BJ (cell line): ENCODE results near the gene ERCC5. TPM values are rescaled to one million over a fixed set of nuclear protein-coding genes. Genes with fewer than 3 reads are reported as not detected.

Source experiments
- CTCF ChIA-PET: fragments of 350-600 bp; formaldehyde crosslinking; extraction: SDS; loops from one replicate; lab custom pipeline; 2021; ENCODE audit warnings: antibody characterized with exemption, inconsistent platforms; lab: Yijun Ruan, JAX
- POLR2A ChIA-PET: fragments of 300-600 bp; sonication (Branson Sonifier 250); formaldehyde crosslinking; extraction: SDS; loops from one replicate; lab custom pipeline; 2021; ENCODE audit warnings: antibody characterized with exemption; lab: Charles Lee
- DNase-seq: peaks from one replicate; pipeline ENCODE4 v3.0.0-alpha.2; 2011; ENCODE audit warnings: low read depth
- H3K27me3 ChIP-seq: 2 replicates; pipeline ENCODE4 v1.6.0; 2011; ENCODE audit warnings: low read length; ENCODE audit not compliant: control insufficient read depth, insufficient read depth
- H3K36me3 ChIP-seq: 2 replicates; pipeline ENCODE4 v1.5.1; 2011; ENCODE audit warnings: low read length; ENCODE audit not compliant: control insufficient read depth, insufficient read depth
- H3K4me3 ChIP-seq: 2 replicates; pipeline ENCODE4 v1.5.1; 2011; ENCODE audit warnings: low read depth, mild to moderate bottlenecking, control low read depth, low read length
- polyA plus RNA-seq: library from polyadenylated mRNA; depleted of rRNA; stranded (reverse); fragments of >200 nt; gene quantifications from 2 replicates; pipeline ENCODE4 v1.2.3, GENCODE V29; 2011
- TF ChIP-seq, protein P1 (sequence below): IDR thresholded peaks from 2 replicates; pipeline ENCODE4 v1.5.1; 2011; ENCODE audit warnings: low read depth, mild to moderate bottlenecking, control low read depth, inconsistent platforms, low read length, moderate library complexity; ENCODE audit not compliant: insufficient read depth

ERCC5 gene
- polyA plus RNA-seq, 1 experiment = 21.7 TPM

GRCh38 chr13:102825400-102825799 is 20.4 kb upstream of the ERCC5 start:
- ChIA-PET POLR2A (no interaction called here), CTCF (interaction anchor here (0.9 to 1.6 kb wide), 3 partner anchors 10 to 100 kb away, joined by 3 read pairs; no protein-coding TSS in a partner anchor)
- no peak for DNase-seq
- Histone ChIP-seq H3K4me3 (no peak overlapping the region), H3K36me3 (peaks cover 2% of the 10 kb centered on the region), H3K27me3 (no peaks in the 10 kb centered on the region)
- TF ChIP-seq, protein P1, sequence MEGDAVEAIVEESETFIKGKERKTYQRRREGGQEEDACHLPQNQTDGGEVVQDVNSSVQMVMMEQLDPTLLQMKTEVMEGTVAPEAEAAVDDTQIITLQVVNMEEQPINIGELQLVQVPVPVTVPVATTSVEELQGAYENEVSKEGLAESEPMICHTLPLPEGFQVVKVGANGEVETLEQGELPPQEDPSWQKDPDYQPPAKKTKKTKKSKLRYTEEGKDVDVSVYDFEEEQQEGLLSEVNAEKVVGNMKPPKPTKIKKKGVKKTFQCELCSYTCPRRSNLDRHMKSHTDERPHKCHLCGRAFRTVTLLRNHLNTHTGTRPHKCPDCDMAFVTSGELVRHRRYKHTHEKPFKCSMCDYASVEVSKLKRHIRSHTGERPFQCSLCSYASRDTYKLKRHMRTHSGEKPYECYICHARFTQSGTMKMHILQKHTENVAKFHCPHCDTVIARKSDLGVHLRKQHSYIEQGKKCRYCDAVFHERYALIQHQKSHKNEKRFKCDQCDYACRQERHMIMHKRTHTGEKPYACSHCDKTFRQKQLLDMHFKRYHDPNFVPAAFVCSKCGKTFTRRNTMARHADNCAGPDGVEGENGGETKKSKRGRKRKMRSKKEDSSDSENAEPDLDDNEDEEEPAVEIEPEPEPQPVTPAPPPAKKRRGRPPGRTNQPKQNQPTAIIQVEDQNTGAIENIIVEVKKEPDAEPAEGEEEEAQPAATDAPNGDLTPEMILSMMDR = no peak

GRCh38 chr13:102825921-102826706 is 19.7 kb upstream of the ERCC5 start:
- Histone ChIP-seq H3K27me3 (no peaks in the 10 kb centered on the region), H3K4me3 (peak overlapping the region; percentile 30; the same call in 1 of the 2 replicates), H3K36me3 (peaks cover 4% of the 10 kb centered on the region)
- POLR2A ChIA-PET = no interaction called here
- TF ChIP-seq, protein P1 = no peak
- peak; percentile 83 for DNase-seq
- CTCF ChIA-PET = interaction anchor here (0.9 to 1.3 kb wide), 3 partner anchors 11 to 101 kb away, joined by 3 read pairs; no protein-coding TSS in a partner anchor

- Histone ChIP-seq H3K27me3 (no peaks in the 10 kb centered on the region), H3K36me3 (peaks cover 2% of the 10 kb centered on the region; the same call in 1 of the 2 replicates), H3K4me3 (no peak overlapping the region)
- TF ChIP-seq, protein P1 = no peak
- DNase-seq = no peak
- ChIA-PET CTCF (interaction anchor here (1.3 kb wide), 1 partner anchor 239 kb away, joined by 4 read pairs; no protein-coding TSS in a partner anchor), POLR2A (no interaction called here)
Observed at GRCh38 chr13:102830646-102831045, 15.2 kb upstream of the ERCC5 start.

DNA sequence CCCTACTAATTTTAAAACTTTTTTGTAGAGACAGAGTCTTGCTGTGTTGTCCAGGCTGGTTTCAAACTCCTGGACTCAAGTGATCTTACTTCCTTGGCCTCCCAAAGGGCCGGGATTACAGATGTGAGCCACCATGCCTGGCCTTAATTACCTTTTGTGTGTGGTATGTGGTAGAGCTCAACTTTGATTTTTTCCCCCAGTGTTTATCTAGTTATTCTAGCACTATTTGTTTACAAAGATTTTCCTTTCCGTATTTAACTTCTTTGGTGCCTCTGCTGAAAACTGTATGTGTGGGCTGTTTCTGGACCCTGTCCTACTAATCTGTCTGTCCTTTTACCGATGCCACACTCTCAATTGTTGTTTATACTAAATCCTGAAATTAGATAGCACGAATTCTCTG is 9.4 kb upstream of the ERCC5 start:
- Histone ChIP-seq H3K36me3 (no peaks in the 10 kb centered on the region; the same call in 1 of the 2 replicates), H3K27me3 (no peaks in the 10 kb centered on the region), H3K4me3 (no peak overlapping the region)
- ChIA-PET POLR2A (no interaction called here), CTCF (no interaction called here)
- TF ChIP-seq, protein P1 = no peak
- no peak for DNase-seq

DNA sequence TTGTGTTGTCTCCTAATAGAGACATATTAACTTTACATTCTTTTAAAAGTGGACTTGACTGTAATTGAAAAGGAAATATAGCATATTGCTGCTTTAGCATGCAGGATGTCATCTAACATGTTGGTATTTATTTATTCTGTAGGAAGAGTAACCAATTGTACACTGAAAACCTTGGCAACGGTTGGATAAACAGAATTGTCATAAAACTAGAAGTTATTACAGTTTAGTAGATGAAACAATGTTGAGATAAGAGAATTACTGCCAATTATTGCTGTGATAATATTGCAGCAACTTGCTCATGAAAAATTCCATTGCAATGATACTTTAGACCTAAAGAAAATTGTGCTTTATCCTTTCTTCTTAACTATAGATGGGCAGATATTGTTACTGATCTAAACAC is 7.6 kb upstream of the ERCC5 start:
- Histone ChIP-seq H3K27me3 (no peaks in the 10 kb centered on the region), H3K4me3 (no peak overlapping the region), H3K36me3 (no peaks in the 10 kb centered on the region; the same call in none of the 2 replicates)
- TF ChIP-seq, protein P1 = no peak
- POLR2A ChIA-PET = no interaction called here
- CTCF ChIA-PET = interaction anchor here (0.8 kb wide), 1 partner anchor 9 kb away, joined by 4 read pairs; no protein-coding TSS in a partner anchor
- no peak for DNase-seq
